ENCODE results near the gene AKAP9. TPM values are rescaled to one million over a fixed set of nuclear protein-coding genes. Genes with fewer than 3 reads are reported as not detected.
A peak's percentile ranks its signal among the peaks of the same experiment; 100 is the strongest.

The AKAP9 gene
- total and polyA plus RNA-seq, 9 of the 15 experiments (the other 6 are each of a cell fraction or from before 2014, with no cell fraction given) = 25.5 to 80.9 (median 46.3) TPM

- TF ChIP-seq FOXP4 (CRISPR knock-in tag; IDR thresholded peaks at IDR 0.05; ENCODE audit: borderline replicate concordance) (peak; percentile 60; the same call in 1 of the 2 replicates), NR2F6 (CRISPR knock-in tag; IDR thresholded peaks at IDR 0.05) (peak; percentile 92; the same call in 1 of the 2 replicates), ZFX (CRISPR knock-in tag; IDR thresholded peaks at IDR 0.05) (no peak), IRF1 (CRISPR knock-in tag; IDR thresholded peaks at IDR 0.05; ENCODE audit: borderline replicate concordance) (no peak), SPI1 (IDR thresholded peaks at IDR 0.05; ENCODE audit: borderline replicate concordance, low read depth, low read length) (no peak), ZNF41 (CRISPR knock-in tag; conservative IDR thresholded peaks at IDR 0.05) (0 out of 2 replicates have a peak, but pooled peaks have one; percentile 24), FIP1L1 (IDR thresholded peaks at IDR 0.05; ENCODE audit: low read depth, low read length, poor library complexity, severe bottlenecking) (peak; percentile 83), REST (IDR thresholded peaks at IDR 0.05; ENCODE audit: borderline replicate concordance) (peak; percentile 30; the same call in 1 of the 2 replicates), REST (CRISPR knock-in tag; IDR thresholded peaks at IDR 0.05; ENCODE audit: low read depth) (peak; percentile 49; the same call in 1 of the 2 replicates), TEAD1 (CRISPR knock-in tag; IDR thresholded peaks at IDR 0.05) (peak; percentile 58 to 60; a peak in 2 of 4 replicates), ARID1B (IDR thresholded peaks at IDR 0.05) (peak; percentile 62), NONO (IDR thresholded peaks at IDR 0.05; ENCODE audit: low read depth in 2 of 2, low read length in 1 of 2) (peak in 1 of 2 experiments; percentile 39; a peak in 1 of 4 replicates), UBTF (IDR thresholded peaks at IDR 0.05; ENCODE audit: borderline replicate concordance in 1 of 2, low read depth in 2 of 2, low read length in 2 of 2) (no peak)
Measured at GRCh38 chr7:92133737-92134270, 193.1 kb downstream of the AKAP9 start (continued).
